Adipose tissue (tissue), 3 donors: Measurements from ENCODE around the gene LEMD2. TPM values are rescaled to one million over a fixed set of nuclear protein-coding genes. Genes with fewer than 3 reads are reported as not detected.
"Not testable (repeated sequence)": the region's sequence is repeated elsewhere in the genome, so short reads cannot be mapped to it uniquely, and the experiment has no call there.

ENCODE experiments used
- H3K27ac ChIP-seq: one replicate; pipeline ENCODE4 v1.5.1; 2013; ENCODE audit warnings: low read depth, low read length
- whole genome bisulfite sequencing, 3 donors: extraction: QIAGEN DNeasy Blood & Tissue Kit; methylation state at CpG; one replicate each; pipeline ENCODE4 v1.1.7; 2013; 5-methylcytosine and 5-hydroxymethylcytosine counted together
- polyA plus RNA-seq, 3 donors: library from polyadenylated mRNA; stranded (reverse); fragments of 200-250 nt; gene quantifications; one replicate each; pipeline ENCODE4 v1.2.3, GENCODE V29; 2013
- donor health status: healthy with polysubstance abuse.
- donor health status: Bipolar disorder and iron deficiency.
- donor health status: healthy.

The LEMD2 gene
- polyA plus RNA-seq = 10 to 100 TPM; 30.3 to 39.5 (median 32.3) TPM

- WGBS, 3 donors = 4% methylated on average over 78 to 86 of the region's 86 CpGs
- peak within 1 kb of the TSS; percentile 97 for H3K27ac ChIP-seq
These were observed at the start of gene LEMD2 for GRCh38 chr6:33788694-33789549. Gene LEMD2 (minus strand): TSS chr6:33789130. CDS start chr6:33789116, 14 bp downstream.

GRCh38 chr6:33837971-33838665, 49.2 kb upstream of the LEMD2 start:
- no peak overlapping the region for H3K27ac ChIP-seq
- WGBS, 3 donors = 39 to 64% (median 54%) methylated on average over 12 of the region's 12 CpGs

- no peak overlapping the region for H3K27ac ChIP-seq
- WGBS, 3 donors = 74 to 84% (median 75%) methylated on average over 3 of the region's 3 CpGs
These were observed 48.0 kb upstream of the LEMD2 start for GRCh38 chr6:33836806-33837469.

GRCh38 chr6:33834401-33835392, 45.8 kb upstream of the LEMD2 start:
- H3K27ac ChIP-seq = no peak overlapping the region

GRCh38 chr6:33833599-33833998, 44.7 kb upstream of the LEMD2 start:
- no peak overlapping the region for H3K27ac ChIP-seq
- 86 to 96% (median 93%) methylated on average over 6 of the region's 6 CpGs for WGBS, 3 donors

More at GRCh38 chr6:33834401-33835392, 45.8 kb upstream of the LEMD2 start:
- WGBS, 3 donors = 86 to 93% (median 93%) methylated on average over 22 of the region's 22 CpGs

- H3K27ac ChIP-seq = not testable (repeated sequence)
- WGBS, 3 donors = 86 to 94% (median 94%) methylated on average over 7 to 28 of the region's 32 CpGs
These were observed 43.9 kb upstream of the LEMD2 start for GRCh38 chr6:33832831-33833230.

GRCh38 chr6:33831725-33832124, 42.8 kb upstream of the LEMD2 start:
- 59 to 89% (median 86%) methylated on average over 3 to 4 of the region's 5 CpGs for WGBS, 3 donors
- H3K27ac ChIP-seq = not testable (repeated sequence)

- 71 to 83% (median 78%) methylated on average over 19 to 21 of the region's 21 CpGs for WGBS, 3 donors
- H3K27ac ChIP-seq = no peak overlapping the region
These were observed 41.8 kb upstream of the LEMD2 start for GRCh38 chr6:33830635-33831240.

GRCh38 chr6:33828764-33829731, 40.1 kb upstream of the LEMD2 start:
- WGBS, 3 donors = 43 to 63% (median 63%) methylated on average over 15 of the region's 15 CpGs
- H3K27ac ChIP-seq = no peak overlapping the region

- no peak overlapping the region for H3K27ac ChIP-seq
- 33 to 84% (median 54%) methylated on average over 4 of the region's 4 CpGs for WGBS, 3 donors
These were observed 39.5 kb upstream of the LEMD2 start for GRCh38 chr6:33828452-33828763.

- no peak overlapping the region for H3K27ac ChIP-seq
- WGBS, 3 donors = 63 to 74% (median 72%) methylated on average over 14 of the region's 14 CpGs
These were observed 38.9 kb upstream of the LEMD2 start for GRCh38 chr6:33827546-33828451.

GRCh38 chr6:33826537-33826936, 37.6 kb upstream of the LEMD2 start:
- WGBS, 3 donors = 37 to 52% (median 50%) methylated on average over 2 of the region's 2 CpGs
- no peak overlapping the region for H3K27ac ChIP-seq

- no peak overlapping the region for H3K27ac ChIP-seq
- 58 to 68% (median 64%) methylated on average over 15 of the region's 15 CpGs for WGBS, 3 donors
These were observed 35.7 kb upstream of the LEMD2 start for GRCh38 chr6:33824461-33825154.

- 81 to 88% (median 86%) methylated on average over 2 of the region's 2 CpGs for WGBS, 3 donors
- no peak overlapping the region for H3K27ac ChIP-seq
These were observed 34.9 kb upstream of the LEMD2 start for GRCh38 chr6:33823806-33824205.
